ENCODE results near the gene CYLD.

Gene CYLD

GRCh38 chr16:50741225-50741780, 583 bp upstream of the CYLD start:
- no peak for DNase-seq

- peak; percentile 31 for DNase-seq
Observed at GRCh38 chr16:50742576-50743200, 802 bp downstream of the CYLD start.

GRCh38 chr16:50743581-50744225, 1.8 kb downstream of the CYLD start:
- no peak for DNase-seq

GRCh38 chr16:50744881-50745280, 3.0 kb downstream of the CYLD start:
- DNase-seq, result no peak

- DNase-seq, result no peak
Observed at GRCh38 chr16:50745940-50746339, 4.1 kb downstream of the CYLD start.

- no peak for DNase-seq
Observed at GRCh38 chr16:50747207-50747956, 5.5 kb downstream of the CYLD start.

- no peak for DNase-seq
Observed at GRCh38 chr16:50751528-50751927, 9.6 kb downstream of the CYLD start.

- DNase-seq, result no peak
Observed at GRCh38 chr16:50752471-50753235, 10.8 kb downstream of the CYLD start.

GRCh38 chr16:50756473-50756872, 14.6 kb downstream of the CYLD start:
- DNase-seq, result no peak

GRCh38 chr16:50761267-50761666, 19.4 kb downstream of the CYLD start:
- DNase-seq, result no peak

- no peak for DNase-seq
Observed at GRCh38 chr16:50762241-50762640, 20.4 kb downstream of the CYLD start.

- DNase-seq, result no peak
Observed at GRCh38 chr16:50763211-50763610, 21.3 kb downstream of the CYLD start.

- no peak for DNase-seq
Observed at GRCh38 chr16:50765260-50765659, 23.4 kb downstream of the CYLD start.

- DNase-seq, result no peak
Observed at GRCh38 chr16:50765861-50766260, 24.0 kb downstream of the CYLD start.

GRCh38 chr16:50767197-50767596, 25.3 kb downstream of the CYLD start:
- DNase-seq, result no peak

- DNase-seq, result no peak
Observed at GRCh38 chr16:50771366-50771765, 29.5 kb downstream of the CYLD start.

- DNase-seq, result no peak
Observed at GRCh38 chr16:50774405-50774804, 32.5 kb downstream of the CYLD start.

GRCh38 chr16:50774960-50775359, 33.1 kb downstream of the CYLD start:
- DNase-seq, result no peak

GRCh38 chr16:50776037-50776436, 34.2 kb downstream of the CYLD start:
- DNase-seq, result no peak

GRCh38 chr16:50778284-50779163, 36.6 kb downstream of the CYLD start:
- DNase-seq, result no peak

- no peak for DNase-seq
Observed at GRCh38 chr16:50781043-50781442, 39.2 kb downstream of the CYLD start.

- no peak for DNase-seq
Observed at GRCh38 chr16:50781518-50781917, 39.6 kb downstream of the CYLD start.
